ENCODE results near the gene PEX6. TPM values are rescaled to one million over a fixed set of nuclear protein-coding genes. Genes with fewer than 3 reads are reported as not detected.

The PEX6 gene
- total RNA-seq, 6 experiments from 2014 or later = 20.3 to 31.7 (median 22.4) TPM

- Mint-ChIP-seq H3K4me3 (no peak overlapping the region), H3K27me3 (ENCODE audit: insufficient read depth) (no peaks in the 10 kb centered on the region), H3K4me1 (ENCODE audit: low read depth) (peaks cover 8% of the 10 kb centered on the region), H3K36me3 (ENCODE audit: low read depth) (no peaks in the 10 kb centered on the region), H3K27ac (no peak overlapping the region), H3K9me3 (no peaks in the 10 kb centered on the region)
- DNase-seq = no peak
- TF ChIP-seq CTCF (IDR thresholded peaks at IDR 0.05) = no peak
These were observed 62.7 kb downstream of the PEX6 start for GRCh38 chr6:42916288-42916687.

GRCh38 chr6:42915732-42916131 is 63.2 kb downstream of the PEX6 start, which contains the start of gene PTCRA:
Gene PTCRA (plus strand): TSS chr6:42916053. CDS start chr6:42916070, 17 bp downstream.
- Mint-ChIP-seq H3K4me1 (ENCODE audit: low read depth) (peaks cover 11% of the 10 kb centered on the region), H3K9me3 (no peaks in the 10 kb centered on the region), H3K36me3 (ENCODE audit: low read depth) (no peaks in the 10 kb centered on the region), H3K27me3 (ENCODE audit: insufficient read depth) (no peaks in the 10 kb centered on the region; the same call in 1 of the 2 replicates), H3K27ac (no peak within 1 kb of the TSS), H3K4me3 (no peak within 1 kb of the TSS)
- no peak for DNase-seq
- TF ChIP-seq CTCF (IDR thresholded peaks at IDR 0.05) = no peak

GRCh38 chr6:42914546-42914945 is 64.4 kb downstream of the PEX6 start:
- Mint-ChIP-seq H3K36me3 (ENCODE audit: low read depth) (no peaks in the 10 kb centered on the region), H3K4me3 (no peak overlapping the region), H3K9me3 (no peaks in the 10 kb centered on the region), H3K27ac (no peak overlapping the region), H3K27me3 (ENCODE audit: insufficient read depth) (no peaks in the 10 kb centered on the region; the same call in 1 of the 2 replicates), H3K4me1 (ENCODE audit: low read depth) (peaks cover 11% of the 10 kb centered on the region)
- DNase-seq = peak; percentile 18
- TF ChIP-seq CTCF (IDR thresholded peaks at IDR 0.05) = no peak

Other genes with a start within 250 kb of the PEX6 start
- gene TBCC, start 233.1 kb downstream of the PEX6 start, total RNA-seq (2021; fragmentation: NEBNext Ultra II Directional; extraction: Animal tissue kit (Norgen Biotek cat#: 25700)) = 10 to 100 TPM; 20.6 to 25.2 (median 22.5) TPM
- gene BICRAL, start 197.1 kb downstream of the PEX6 start, total RNA-seq (2021; fragmentation: NEBNext Ultra II Directional; extraction: Animal tissue kit (Norgen Biotek cat#: 25700)) = 1 to 10 TPM; 8.0 to 9.8 (median 9.4) TPM
- gene RPL7L1, start 99.6 kb downstream of the PEX6 start, total RNA-seq (2021; fragmentation: NEBNext Ultra II Directional; extraction: Animal tissue kit (Norgen Biotek cat#: 25700)) = 100 to 1,000 TPM in 4 of 6 experiments, 10 to 100 TPM in 2; 94.6 to 110 (median 105) TPM
- gene PTCRA, start 63.1 kb downstream of the PEX6 start, total RNA-seq (2021; fragmentation: NEBNext Ultra II Directional; extraction: Animal tissue kit (Norgen Biotek cat#: 25700)) = not detected
- gene CNPY3, start 49.7 kb downstream of the PEX6 start, total RNA-seq (2021; fragmentation: NEBNext Ultra II Directional; extraction: Animal tissue kit (Norgen Biotek cat#: 25700)) = 10 to 100 TPM; 38.0 to 51.7 (median 42.5) TPM
- gene GNMT, start 18.4 kb downstream of the PEX6 start, total RNA-seq (2021; fragmentation: NEBNext Ultra II Directional; extraction: Animal tissue kit (Norgen Biotek cat#: 25700)) = under 1 TPM in 5 of 6 experiments, not detected in 1; 0.16 to 0.24 (median 0.20) TPM
- 10 to 100 TPM; 37.7 to 50.7 (median 43.4) TPM for gene PPP2R5D, start 5.4 kb upstream of the PEX6 start, total RNA-seq (2021; fragmentation: NEBNext Ultra II Directional; extraction: Animal tissue kit (Norgen Biotek cat#: 25700))
- gene MEA1, start 34.8 kb upstream of the PEX6 start, total RNA-seq (2021; fragmentation: NEBNext Ultra II Directional; extraction: Animal tissue kit (Norgen Biotek cat#: 25700)) = 100 to 1,000 TPM; 114 to 132 (median 118) TPM
- 10 to 100 TPM; 41.6 to 51.2 (median 45.9) TPM for gene KLHDC3, start 35.1 kb upstream of the PEX6 start, total RNA-seq (2021; fragmentation: NEBNext Ultra II Directional; extraction: Animal tissue kit (Norgen Biotek cat#: 25700))
- gene RRP36, start 42.4 kb upstream of the PEX6 start, total RNA-seq (2021; fragmentation: NEBNext Ultra II Directional; extraction: Animal tissue kit (Norgen Biotek cat#: 25700)) = 100 to 1,000 TPM in 2 of 6 experiments, 10 to 100 TPM in 4; 85.0 to 101 (median 96.4) TPM
- 10 to 100 TPM; 33.7 to 50.3 (median 37.0) TPM for gene CUL7, start 74.7 kb upstream of the PEX6 start, total RNA-seq (2021; fragmentation: NEBNext Ultra II Directional; extraction: Animal tissue kit (Norgen Biotek cat#: 25700))
- 10 to 100 TPM; 52.6 to 62.9 (median 58.7) TPM for gene MRPL2, start 80.3 kb upstream of the PEX6 start, total RNA-seq (2021; fragmentation: NEBNext Ultra II Directional; extraction: Animal tissue kit (Norgen Biotek cat#: 25700))
- gene KLC4, start 80.5 kb upstream of the PEX6 start, total RNA-seq (2021; fragmentation: NEBNext Ultra II Directional; extraction: Animal tissue kit (Norgen Biotek cat#: 25700)) = 10 to 100 TPM; 10.7 to 12.6 (median 11.8) TPM
- 100 to 1,000 TPM in 1 of 6 experiments, 10 to 100 TPM in 5; 62.8 to 115 (median 66.7) TPM for gene PTK7, start 97.1 kb upstream of the PEX6 start, total RNA-seq (2021; fragmentation: NEBNext Ultra II Directional; extraction: Animal tissue kit (Norgen Biotek cat#: 25700))
- 10 to 100 TPM; 37.4 to 49.7 (median 39.3) TPM for gene SRF, start 192.1 kb upstream of the PEX6 start, total RNA-seq (2021; fragmentation: NEBNext Ultra II Directional; extraction: Animal tissue kit (Norgen Biotek cat#: 25700))
- 10 to 100 TPM; 15.4 to 19.9 (median 18.6) TPM for gene CUL9, start 203.0 kb upstream of the PEX6 start, total RNA-seq (2021; fragmentation: NEBNext Ultra II Directional; extraction: Animal tissue kit (Norgen Biotek cat#: 25700))